Measurements from ENCODE around the gene CLN5. TPM values are rescaled to one million over a fixed set of nuclear protein-coding genes. Genes with fewer than 3 reads are reported as not detected.
"Not testable (repeated sequence)": the region's sequence is repeated elsewhere in the genome, so short reads cannot be mapped to it uniquely, and the experiment has no call there.

The CLN5 gene
- total RNA-seq, 1 donor from 2014 or later = 41.8 TPM

GRCh38 chr13:77001963-77002587 is 10.2 kb downstream of the CLN5 start:
- intact Hi-C loops (cut with DNase I) = no loop called here
- no peak for DNase-seq
- TF ChIP-seq, protein P1, sequence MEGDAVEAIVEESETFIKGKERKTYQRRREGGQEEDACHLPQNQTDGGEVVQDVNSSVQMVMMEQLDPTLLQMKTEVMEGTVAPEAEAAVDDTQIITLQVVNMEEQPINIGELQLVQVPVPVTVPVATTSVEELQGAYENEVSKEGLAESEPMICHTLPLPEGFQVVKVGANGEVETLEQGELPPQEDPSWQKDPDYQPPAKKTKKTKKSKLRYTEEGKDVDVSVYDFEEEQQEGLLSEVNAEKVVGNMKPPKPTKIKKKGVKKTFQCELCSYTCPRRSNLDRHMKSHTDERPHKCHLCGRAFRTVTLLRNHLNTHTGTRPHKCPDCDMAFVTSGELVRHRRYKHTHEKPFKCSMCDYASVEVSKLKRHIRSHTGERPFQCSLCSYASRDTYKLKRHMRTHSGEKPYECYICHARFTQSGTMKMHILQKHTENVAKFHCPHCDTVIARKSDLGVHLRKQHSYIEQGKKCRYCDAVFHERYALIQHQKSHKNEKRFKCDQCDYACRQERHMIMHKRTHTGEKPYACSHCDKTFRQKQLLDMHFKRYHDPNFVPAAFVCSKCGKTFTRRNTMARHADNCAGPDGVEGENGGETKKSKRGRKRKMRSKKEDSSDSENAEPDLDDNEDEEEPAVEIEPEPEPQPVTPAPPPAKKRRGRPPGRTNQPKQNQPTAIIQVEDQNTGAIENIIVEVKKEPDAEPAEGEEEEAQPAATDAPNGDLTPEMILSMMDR (IDR thresholded peaks at IDR 0.05) = no peak
- no peaks in the 10 kb centered on the region for H3K27me3 ChIP-seq
- no peak for ATAC-seq
- H3K27ac ChIP-seq = no peak overlapping the region
- H3K36me3 ChIP-seq = peaks cover 83% of the 10 kb centered on the region
- no peak overlapping the region for H3K4me3 ChIP-seq
- H3K9me3 ChIP-seq = no peaks in the 10 kb centered on the region
- H3K4me1 ChIP-seq = peaks cover 16% of the 10 kb centered on the region

DNA sequence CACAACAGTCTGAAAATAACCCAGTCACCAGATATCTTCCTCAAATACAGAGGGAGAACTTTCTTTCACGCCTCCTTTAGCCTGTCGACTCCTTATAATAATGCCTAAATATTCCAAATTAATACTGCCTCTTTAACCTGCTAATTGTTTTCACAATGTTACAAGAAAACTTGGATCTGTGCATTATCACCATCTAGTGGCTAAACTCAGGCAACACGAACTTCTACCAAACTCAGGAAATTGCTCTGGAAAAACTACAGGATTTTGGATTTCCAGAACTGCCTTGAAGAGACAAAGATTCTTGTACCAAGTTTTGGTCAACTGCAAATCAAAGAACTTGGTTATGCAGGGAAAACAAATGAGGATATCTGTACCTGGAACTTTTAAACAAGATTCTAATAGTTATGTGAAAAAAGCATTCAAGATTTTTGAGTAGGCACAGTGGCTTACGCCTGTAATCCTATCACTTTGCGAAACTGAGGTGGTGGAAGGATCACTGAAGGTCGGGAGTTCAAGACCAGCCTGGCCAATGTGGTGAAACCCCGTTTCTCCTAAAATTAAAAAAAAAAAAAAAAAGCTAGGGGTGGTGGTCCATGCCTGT is 10.8 kb downstream of the CLN5 start:
- no peaks in the 10 kb centered on the region for H3K9me3 ChIP-seq
- intact Hi-C loops (cut with DNase I) = no loop called here
- TF ChIP-seq, protein P1 (IDR thresholded peaks at IDR 0.05) = peak; percentile 59
- H3K4me1 ChIP-seq = peaks cover 16% of the 10 kb centered on the region
- ATAC-seq (peak; percentile 51), DNase-seq (no peak)
- no peaks in the 10 kb centered on the region for H3K27me3 ChIP-seq
- H3K27ac ChIP-seq = no peak overlapping the region
- peaks cover 85% of the 10 kb centered on the region for H3K36me3 ChIP-seq
- no peak overlapping the region for H3K4me3 ChIP-seq

GRCh38 chr13:77008337-77008736 is 16.5 kb downstream of the CLN5 start:
- DNase-seq; intact Hi-C loops (cut with DNase I); H3K27ac ChIP-seq; H3K27me3 ChIP-seq; H3K4me3 ChIP-seq; H3K9me3 ChIP-seq; H3K4me1 ChIP-seq: not testable (repeated sequence)
- ATAC-seq = peak; percentile 47
- H3K36me3 ChIP-seq = peaks cover 95% of the 10 kb centered on the region

DNA sequence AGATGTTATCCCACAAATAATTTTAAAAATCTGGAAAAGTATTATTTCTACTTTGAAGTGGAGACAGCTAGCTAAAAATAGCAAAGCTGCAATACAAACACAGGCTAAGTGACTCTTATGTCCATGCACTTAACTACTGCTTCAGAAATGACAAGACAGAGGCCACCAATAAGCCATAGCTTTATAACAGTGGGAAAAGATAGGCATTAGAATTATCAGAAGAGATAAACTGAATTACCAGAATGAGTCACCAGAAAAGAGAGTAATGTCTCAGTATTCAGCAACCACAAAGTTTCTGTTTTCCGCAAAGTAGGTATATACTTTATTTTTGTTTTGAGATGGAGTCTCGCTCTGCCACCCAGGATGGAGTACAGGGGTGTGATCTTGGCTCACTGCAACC is 17.1 kb downstream of the CLN5 start:
- Histone ChIP-seq H3K27me3 (no peaks in the 10 kb centered on the region), H3K36me3 (peaks cover 95% of the 10 kb centered on the region), H3K4me1 (peaks cover 9% of the 10 kb centered on the region), H3K9me3 (no peaks in the 10 kb centered on the region), H3K27ac (no peak overlapping the region), H3K4me3 (no peak overlapping the region)
- intact Hi-C loops (cut with DNase I) = no loop called here
- TF ChIP-seq, protein P1 (IDR thresholded peaks at IDR 0.05) = no peak
- ATAC-seq (no peak), DNase-seq (no peak)

- ATAC-seq; H3K9me3 ChIP-seq; H3K27me3 ChIP-seq; H3K4me3 ChIP-seq; intact Hi-C loops (cut with DNase I); DNase-seq; H3K27ac ChIP-seq: not testable (repeated sequence)
- Histone ChIP-seq H3K36me3 (peaks cover 95% of the 10 kb centered on the region), H3K4me1 (peaks cover 13% of the 10 kb centered on the region)
Measured at GRCh38 chr13:77009719-77010118, 17.8 kb downstream of the CLN5 start.

DNA sequence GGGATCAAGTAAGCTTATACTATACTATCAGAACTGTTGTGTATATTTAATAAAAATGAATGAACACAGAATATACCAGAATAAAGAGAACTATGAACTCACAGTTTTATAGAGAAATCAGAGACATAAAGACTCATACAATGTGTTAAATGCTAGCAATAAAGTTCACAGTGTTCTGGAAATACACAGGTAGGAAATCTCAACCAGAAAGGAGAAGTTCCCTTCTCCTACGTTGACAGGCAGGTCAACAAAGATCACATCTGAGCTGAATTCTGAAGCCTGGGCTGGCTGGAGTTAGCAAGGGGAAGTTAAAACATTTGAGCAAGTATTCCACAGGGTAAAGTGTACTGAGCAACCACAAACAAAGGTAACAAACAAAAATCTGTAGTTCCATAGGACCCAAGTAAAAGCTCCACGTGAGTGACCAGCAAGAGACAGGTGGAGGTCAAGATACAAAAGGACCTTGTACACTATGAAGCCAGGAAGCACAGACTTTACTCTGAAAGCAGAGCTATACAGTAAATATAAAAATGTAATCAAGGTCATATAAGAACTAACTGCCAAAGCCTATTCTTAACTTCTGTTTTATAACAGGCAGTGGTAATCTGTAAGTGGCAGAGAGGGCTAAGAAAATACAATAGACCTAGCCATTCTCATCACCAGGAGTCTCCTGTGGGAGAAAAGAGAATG is 22.1 kb downstream of the CLN5 start:
- H3K27me3 ChIP-seq = no peaks in the 10 kb centered on the region
- intact Hi-C loops (cut with DNase I) = no loop called here
- H3K36me3 ChIP-seq = peaks cover 96% of the 10 kb centered on the region
- H3K4me1 ChIP-seq = peaks cover 19% of the 10 kb centered on the region
- H3K9me3 ChIP-seq = no peaks in the 10 kb centered on the region
- no peak overlapping the region for H3K27ac ChIP-seq
- TF ChIP-seq, protein P1 (IDR thresholded peaks at IDR 0.05) = no peak
- DNase-seq (no peak), ATAC-seq (no peak)
- no peak overlapping the region for H3K4me3 ChIP-seq
